ENCODE results near the gene CHMP1B. TPM values are rescaled to one million over a fixed set of nuclear protein-coding genes. Genes with fewer than 3 reads are reported as not detected.

CHMP1B gene
- total and polyA plus RNA-seq, 8 donors = 9.5 to 22.0 (median 13.3) TPM

- H3K36me3 ChIP-seq = peaks cover 0 to 13% (median 0%) of the 10 kb centered on the region in 3 donors
- DNase-seq = no peak
- WGBS, 2 donors = 90 to 91% methylated on average over 30 of the region's 30 CpGs
- no peaks in the 10 kb centered on the region for H3K27me3 ChIP-seq
- intact Hi-C loops (cut with DNase I) = loop anchor here in 1 of 3 donors (10.0 kb wide), 1 partner anchor 156 kb away; no protein-coding TSS in a partner anchor
- H3K4me3 ChIP-seq = no peak overlapping the region
- no peak overlapping the region for H3K27ac ChIP-seq
- H3K4me1 ChIP-seq = no peaks in the 10 kb centered on the region
- TF ChIP-seq CTCF (IDR thresholded peaks at IDR 0.05) = no peak
- no peak for FAIRE-seq
- ATAC-seq = no peak
- no peaks in the 10 kb centered on the region for H3K9me3 ChIP-seq
Observed at GRCh38 chr18:11880586-11881304, 29.5 kb downstream of the CHMP1B start.

- WGBS, 2 donors = 52 to 75% methylated on average over 4 of the region's 4 CpGs
- TF ChIP-seq CTCF (IDR thresholded peaks at IDR 0.05) = no peak
- H3K9me3 ChIP-seq = no peaks in the 10 kb centered on the region
- FAIRE-seq = no peak
- peaks cover 0 to 29% (median 11%) of the 10 kb centered on the region in 3 donors for H3K36me3 ChIP-seq
- H3K27me3 ChIP-seq = no peaks in the 10 kb centered on the region
- H3K4me1 ChIP-seq = no peaks in the 10 kb centered on the region
- ATAC-seq = no peak
- intact Hi-C loops (cut with DNase I) = loop anchor here in 1 of 3 donors (10.0 kb wide), 1 partner anchor 158 kb away; no protein-coding TSS in a partner anchor
- no peak for DNase-seq
- H3K27ac ChIP-seq = no peak overlapping the region
- no peak overlapping the region for H3K4me3 ChIP-seq
Observed at GRCh38 chr18:11882636-11883035, 31.4 kb downstream of the CHMP1B start.

DNA sequence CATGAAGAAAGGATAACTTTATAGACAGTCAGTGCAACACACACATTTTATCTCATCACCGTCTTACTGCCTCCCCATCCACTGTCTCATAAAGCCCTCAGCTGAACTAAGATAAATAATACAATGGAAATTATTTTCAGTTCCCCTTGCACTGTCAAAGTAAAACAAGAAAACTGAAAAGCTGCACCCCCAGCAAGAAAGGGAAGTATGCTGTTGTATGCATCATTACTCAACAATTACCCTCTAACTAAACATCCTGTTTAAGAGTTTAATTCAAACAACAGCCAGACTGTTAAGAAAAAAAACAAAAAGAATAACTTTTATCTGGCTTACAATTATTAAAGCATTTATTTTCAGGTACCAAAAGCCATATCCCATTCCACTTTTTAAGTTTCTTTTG, 31.9 kb downstream of the CHMP1B start:
- Histone ChIP-seq H3K27ac (no peak overlapping the region), H3K36me3 (peaks cover 0 to 33% (median 12%) of the 10 kb centered on the region in 3 donors), H3K27me3 (no peaks in the 10 kb centered on the region), H3K9me3 (no peaks in the 10 kb centered on the region), H3K4me1 (no peaks in the 10 kb centered on the region), H3K4me3 (no peak overlapping the region)
- ATAC-seq = peak in 2 of 4 donors; percentile 40 to 45
- WGBS, 2 donors = 84 to 86% methylated on average over 1 of the region's 1 CpG
- intact Hi-C loops (cut with DNase I) = loop anchor here in 1 of 3 donors (10.0 kb wide), 1 partner anchor 158 kb away; no protein-coding TSS in a partner anchor
- DNase-seq = no peak
- no peak for TF ChIP-seq CTCF (IDR thresholded peaks at IDR 0.05)
- no peak for FAIRE-seq

- no peak overlapping the region for H3K27ac ChIP-seq
- H3K27me3 ChIP-seq = no peaks in the 10 kb centered on the region
- intact Hi-C loops (cut with DNase I) = loop anchor here in 1 of 3 donors (10.0 kb wide), 1 partner anchor 160 kb away; no protein-coding TSS in a partner anchor
- no peaks in the 10 kb centered on the region for H3K9me3 ChIP-seq
- no peaks in the 10 kb centered on the region for H3K4me1 ChIP-seq
- H3K4me3 ChIP-seq = no peak overlapping the region
- ATAC-seq (no peak), DNase-seq (no peak), FAIRE-seq (no peak)
- 92 to 95% methylated on average over 12 of the region's 12 CpGs for WGBS, 2 donors
- TF ChIP-seq CTCF (IDR thresholded peaks at IDR 0.05) = no peak
- H3K36me3 ChIP-seq = peaks cover 0 to 36% (median 12%) of the 10 kb centered on the region in 3 donors
Observed at GRCh38 chr18:11884396-11885030, 33.3 kb downstream of the CHMP1B start.
